HG03175 (cell line): ENCODE data around the gene C14orf93.

Source experiments
- ATAC-seq: cut with Tn5 transposase; IDR thresholded peaks from one replicate; pipeline ENCODE4 v1.9.1; 2021; ENCODE audit warnings: mild to moderate bottlenecking, moderate library complexity; ENCODE audit not compliant: unreplicated experiment

Gene C14orf93

DNA sequence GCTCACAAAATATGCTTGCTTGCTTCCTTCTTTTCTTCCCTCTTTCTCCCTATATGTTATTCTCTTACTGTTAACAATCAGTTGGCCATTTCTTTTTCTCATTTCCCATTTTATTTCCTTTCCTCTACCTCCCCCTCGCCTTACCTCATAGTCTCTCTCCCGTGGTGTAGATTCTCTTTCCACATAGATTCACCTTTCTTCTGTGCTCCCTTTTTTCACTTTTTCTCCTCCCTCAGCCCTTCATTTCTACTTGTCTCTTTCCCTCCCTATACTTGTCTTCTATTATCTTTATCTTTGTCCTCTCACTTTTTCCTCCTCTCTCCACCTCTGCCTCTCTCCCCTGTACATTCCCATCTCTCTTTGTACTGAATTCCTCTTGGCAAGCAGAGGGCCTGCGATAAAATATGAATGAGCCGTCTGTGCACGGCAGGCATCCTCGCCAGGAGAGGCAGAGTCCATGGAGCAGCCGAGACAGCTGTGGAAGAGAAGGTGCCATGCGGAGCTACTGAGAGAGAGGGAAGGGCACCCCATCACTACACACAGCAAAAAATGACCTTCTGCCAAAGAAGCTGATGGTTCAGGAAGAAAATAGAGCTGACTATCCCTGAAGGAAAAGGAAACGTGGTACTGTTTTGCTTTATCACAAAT is 12.1 kb downstream of the C14orf93 start:
- ATAC-seq: no peak

DNA sequence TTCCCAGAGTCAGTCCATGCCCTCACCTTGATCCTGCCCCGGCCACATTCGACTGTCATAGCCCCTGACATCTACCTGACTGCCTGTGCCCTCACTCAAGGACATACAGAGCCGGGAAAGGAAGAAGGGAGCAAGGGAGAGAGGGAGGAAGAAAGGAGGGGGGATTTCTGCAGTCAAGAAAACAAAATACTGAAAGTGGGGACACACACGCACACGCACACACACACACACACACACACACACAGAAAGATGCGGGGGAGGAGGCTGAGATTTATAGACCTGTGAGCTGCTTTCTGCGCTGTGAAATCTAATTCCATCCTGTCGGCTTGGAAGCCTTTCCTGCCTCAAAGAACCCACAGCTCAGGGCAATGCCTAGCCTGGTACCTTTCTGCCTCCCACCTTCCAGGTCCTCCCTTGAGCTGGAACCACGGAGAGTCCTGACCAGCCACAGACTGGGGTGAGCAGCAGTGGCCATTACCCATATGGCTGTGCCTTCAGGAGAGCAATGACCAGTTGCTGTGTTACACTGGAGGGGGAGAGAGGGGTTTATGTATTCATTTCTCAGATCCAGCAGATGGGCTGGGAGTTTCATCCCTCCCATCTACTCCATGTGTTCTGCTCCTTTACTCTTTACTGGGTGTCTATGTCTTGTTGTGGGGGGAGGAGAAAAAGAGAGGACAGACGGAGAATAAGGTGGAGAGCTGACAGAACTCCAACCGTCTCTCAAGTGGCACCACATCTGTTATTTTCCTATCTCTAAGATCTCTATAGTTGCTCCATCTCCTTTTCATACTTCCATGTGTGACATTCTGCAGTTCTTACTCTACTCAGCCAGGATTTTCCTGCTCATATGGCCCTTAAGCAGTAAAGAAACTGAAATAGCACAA is 12.9 kb downstream of the C14orf93 start:
- ATAC-seq: no peak

DNA sequence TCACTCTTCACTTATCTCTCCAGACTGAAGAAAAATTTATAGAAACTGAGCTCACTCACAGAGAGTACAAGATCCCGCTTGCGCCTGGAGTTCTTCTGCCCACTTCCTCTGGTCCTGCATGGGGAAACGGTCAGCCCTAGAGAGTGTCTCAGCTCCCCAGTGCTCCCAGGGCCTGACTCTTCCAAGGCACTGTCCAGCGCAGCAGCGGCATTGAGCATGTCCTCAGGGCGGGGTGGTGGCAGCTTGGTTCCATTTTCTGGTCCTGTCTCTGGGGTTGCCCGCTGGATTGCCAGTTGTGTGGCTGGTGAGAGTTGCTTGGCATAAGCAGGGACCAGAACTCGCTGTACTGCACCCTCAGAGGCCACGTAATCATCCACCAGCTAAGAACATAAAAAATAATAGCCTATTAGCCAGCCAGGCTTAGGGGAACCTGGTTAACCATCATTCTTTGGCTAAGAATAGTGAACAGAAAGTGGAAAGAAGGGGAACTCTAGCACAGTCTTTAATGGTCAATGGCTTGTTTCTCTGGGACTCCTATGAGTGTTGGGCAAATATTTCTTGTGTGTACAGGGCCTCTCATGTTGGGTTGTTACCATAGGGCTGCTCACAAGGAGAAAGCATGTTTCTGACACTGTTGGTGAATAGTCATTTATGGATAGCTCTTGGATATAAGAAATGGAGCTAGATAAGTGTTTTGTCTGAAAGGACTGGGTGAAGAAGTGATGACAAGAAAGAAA is 13.9 kb downstream of the C14orf93 start:
- ATAC-seq: no peak

- ATAC-seq: no peak
Measured at GRCh38 chr14:22994762-22995275, 15.1 kb downstream of the C14orf93 start.

DNA sequence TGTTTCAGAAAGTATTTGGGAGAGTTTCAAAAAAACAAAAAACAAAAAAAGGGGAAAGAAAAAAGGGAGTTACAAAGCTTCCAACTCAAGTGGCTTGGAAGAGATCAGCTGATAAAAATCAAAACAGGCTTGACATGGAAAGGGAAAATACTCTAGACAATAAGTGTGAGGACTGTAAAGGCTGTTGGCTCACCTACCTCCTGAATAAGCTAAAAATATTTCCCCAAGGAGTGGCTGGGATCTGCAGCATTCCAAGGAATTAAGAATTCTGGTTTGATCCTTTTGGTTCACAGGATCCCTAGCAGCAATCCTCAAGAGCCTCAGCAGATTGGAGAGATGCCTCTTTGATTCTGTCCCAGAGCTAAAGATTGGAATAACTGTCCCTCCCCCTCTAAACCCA is 16.4 kb downstream of the C14orf93 start:
- no peak for ATAC-seq

DNA sequence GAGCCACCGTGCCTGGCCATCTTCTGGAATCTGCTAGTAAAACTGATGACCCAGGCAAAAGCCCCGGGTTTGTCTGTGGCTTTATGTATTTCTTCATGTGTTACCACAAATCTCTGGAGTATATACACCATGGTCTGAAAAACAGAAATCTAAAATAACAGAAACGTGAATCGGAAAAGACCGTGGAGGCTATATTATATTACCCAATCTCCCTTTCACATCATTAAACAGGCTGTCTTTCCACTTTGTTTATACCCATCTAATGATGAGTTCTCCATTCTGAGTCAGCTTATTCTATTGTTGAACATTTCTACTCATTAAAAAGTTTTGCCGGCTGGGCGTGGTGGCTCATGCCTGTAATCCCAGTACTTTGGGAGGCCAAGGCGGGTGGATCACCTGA is 18.1 kb downstream of the C14orf93 start:
- no peak for ATAC-seq

DNA sequence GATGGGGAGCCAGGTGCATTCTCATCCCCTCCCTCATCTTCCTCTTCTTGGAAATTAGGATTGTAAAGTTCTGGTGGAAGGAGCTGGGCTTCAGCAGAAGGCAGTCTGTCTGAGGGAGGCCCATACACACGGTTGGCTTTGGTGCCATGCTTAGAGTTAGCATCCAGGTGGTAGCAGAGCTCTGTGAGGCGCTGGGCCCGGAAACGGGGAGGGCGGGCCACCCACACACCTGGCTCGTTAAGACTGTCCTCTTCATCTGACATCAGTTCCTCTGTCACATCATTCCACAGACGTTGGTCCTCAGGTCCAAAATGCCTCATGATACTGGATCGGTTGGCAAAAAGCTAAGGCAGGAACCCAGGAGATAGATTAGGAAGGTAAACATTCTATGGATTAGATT is 22.7 kb downstream of the C14orf93 start:
- no peak for ATAC-seq

- ATAC-seq: no peak
Measured at GRCh38 chr14:22986508-22987054, 23.4 kb downstream of the C14orf93 start.

DNA sequence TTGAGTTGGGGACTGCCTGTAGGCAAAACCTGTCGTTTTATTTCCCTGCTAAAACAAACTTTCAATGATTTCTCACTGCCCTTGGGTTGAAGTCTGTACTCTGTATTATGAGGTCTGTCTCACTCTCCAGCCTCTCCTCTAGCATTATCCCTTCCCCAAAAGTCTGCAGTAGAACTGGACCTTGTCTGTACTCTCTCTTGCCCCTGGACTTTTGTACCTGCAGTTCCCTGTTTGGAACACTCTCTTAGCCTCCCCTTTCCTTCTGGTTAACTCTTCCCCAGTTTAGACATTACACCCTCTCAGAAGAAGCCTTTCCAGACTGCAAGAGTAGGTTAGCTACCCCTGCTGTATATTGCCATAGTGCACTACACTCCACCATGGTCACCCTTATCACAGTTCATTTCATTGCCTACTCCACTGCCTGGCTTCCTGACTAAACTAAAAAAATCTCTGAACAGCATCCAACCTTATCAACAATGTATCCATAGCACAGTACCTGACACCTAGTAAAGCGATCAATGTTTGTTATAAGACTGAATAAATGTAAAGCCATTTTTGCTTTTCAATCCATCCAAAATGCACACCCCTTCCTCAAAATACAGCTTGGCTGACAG is 23.9 kb downstream of the C14orf93 start:
- no peak for ATAC-seq

DNA sequence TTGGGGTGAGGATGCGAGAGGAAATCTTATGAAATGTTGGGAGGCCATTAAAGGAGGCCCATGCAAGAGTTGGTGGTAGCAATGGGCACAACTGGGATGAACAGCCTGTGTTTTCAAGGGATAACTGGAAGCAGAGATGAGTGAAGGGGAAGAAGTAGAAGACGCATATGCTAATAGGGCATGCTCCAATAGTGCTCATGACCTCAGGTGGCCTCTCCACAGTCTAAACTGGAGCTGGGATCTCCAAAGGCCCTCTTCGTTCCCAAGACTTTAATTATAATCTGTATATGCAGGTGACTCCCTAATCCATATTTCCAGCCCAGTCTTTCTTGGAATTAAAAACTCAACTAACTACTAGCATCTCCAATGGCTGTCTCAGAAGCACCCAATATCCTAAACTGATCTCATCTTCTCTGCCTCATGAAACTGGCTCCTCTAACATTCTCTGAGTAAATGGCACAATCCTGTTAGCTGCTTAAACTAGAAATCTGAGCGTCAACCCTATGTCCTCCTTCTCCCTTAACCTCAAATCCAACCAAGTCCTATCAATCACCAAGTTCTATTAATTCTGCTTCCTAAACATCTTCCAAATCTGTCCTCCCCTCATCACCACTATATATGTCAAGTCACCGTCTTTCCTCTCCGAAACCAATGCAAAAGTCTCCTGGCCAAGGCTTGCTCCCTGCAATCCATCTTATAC is 24.8 kb downstream of the C14orf93 start:
- no peak for ATAC-seq

GRCh38 chr14:22982477-22983245 is 27.3 kb downstream of the C14orf93 start, which contains the start of gene AJUBA:
Gene AJUBA, minus strand, starts transcription at chr14:22982551. Its CDS starts 285 bp downstream, at chr14:22982266.
- ATAC-seq: no peak

DNA sequence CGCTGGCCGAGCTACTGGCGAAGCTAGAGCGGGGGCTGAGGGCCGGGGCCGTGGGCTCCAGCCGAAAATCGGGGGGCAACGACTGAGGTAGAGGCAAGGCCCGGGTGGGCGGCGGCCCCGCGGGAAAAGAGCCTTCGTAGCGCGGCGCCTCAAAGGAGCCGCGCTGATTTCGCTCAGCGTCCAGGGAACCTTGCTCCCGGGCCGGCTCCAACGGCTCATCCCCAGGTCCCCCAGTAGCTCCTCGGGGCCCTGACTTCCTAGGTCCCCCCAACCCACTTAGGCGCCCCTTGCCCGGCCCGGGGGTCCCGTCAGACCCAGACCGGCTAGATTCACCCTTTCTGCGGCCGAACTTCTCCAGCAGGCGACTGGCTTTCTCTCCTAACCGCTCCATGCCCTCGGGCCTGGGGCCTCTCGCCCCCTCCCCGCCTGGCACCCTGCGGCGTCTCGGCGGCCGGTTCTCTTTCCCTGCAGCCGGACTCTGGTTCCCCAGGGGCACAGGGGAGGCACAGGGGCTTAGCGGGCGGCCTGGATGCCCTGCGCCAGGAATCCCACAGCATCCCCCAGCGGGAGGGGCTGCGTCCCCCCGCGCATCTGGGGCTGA is 28.0 kb downstream of the C14orf93 start:
- no peak for ATAC-seq

DNA sequence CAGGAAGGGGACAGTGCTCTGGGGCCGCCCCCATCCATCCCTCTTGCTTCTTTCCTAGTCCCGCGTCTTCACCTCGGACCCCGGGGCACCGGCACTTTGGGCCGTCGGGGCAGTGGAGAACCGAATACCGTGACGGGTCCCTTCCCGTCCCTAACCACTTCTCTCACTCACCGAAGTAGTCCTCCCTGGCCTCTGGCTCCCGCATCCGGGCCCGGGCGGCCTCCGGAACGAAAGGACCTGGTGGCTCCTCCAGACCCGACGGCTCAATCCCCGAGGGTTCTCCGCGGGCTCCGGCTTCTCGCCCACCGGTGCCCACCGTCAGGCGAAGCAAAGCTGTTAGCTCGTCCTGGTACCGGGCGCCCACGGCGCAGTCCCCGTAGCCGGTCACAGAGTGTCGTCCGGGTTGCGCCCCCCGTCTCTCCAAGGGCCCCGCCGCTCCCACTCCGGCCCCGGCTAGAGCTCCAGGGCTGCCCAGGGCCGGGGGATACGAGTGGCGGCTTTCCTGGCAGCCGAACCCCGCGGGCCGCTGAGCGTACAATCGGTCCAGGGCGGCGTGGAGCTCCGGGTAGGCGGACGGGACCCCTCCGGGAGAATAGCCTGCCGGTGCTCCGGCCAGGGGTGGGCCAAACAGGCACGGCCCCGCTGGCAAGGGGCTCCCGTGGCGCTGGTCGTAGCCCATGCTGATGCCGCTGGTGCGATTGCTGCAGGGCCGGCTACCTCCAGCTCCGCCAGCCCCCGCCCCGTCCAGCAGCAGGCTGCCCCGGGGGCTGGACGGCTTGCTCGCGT is 28.7 kb downstream of the C14orf93 start:
- ATAC-seq: no peak

- ATAC-seq: no peak
Measured at GRCh38 chr14:22980672-22981089, 29.3 kb downstream of the C14orf93 start.

DNA sequence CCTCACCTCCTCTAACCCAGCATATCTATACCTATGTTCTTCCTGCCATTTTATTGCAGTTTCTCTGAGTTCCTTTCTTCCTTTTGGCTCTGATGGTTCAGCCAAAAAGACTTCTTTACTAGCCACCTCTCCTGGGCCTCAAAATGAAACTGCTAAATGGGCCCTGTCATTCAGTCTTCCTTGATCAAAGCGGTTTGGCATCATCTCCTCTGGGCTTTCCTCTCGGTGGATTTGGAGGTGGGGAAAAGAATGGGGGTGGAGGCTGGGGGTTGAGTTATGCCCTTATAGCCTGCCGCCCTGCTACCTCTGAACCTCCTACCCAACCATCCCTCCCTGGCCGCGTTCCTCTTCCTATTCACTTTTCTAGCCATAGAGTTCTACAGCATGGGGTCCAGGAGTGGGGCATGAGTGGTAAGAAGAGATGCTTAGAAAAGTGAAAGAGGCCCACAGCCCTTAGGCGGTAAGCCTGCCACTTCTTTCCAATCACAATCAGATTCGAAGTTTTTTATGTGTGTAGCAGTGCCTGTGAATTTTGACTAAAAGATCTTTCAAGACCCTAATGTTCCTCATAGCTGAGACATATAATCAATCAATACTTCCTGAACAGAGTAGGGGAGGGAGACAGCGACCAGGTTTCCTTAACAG is 30.1 kb downstream of the C14orf93 start:
- no peak for ATAC-seq

GRCh38 chr14:22978981-22979671 is 30.8 kb downstream of the C14orf93 start:
- no peak for ATAC-seq

GRCh38 chr14:22978487-22978837 is 31.5 kb downstream of the C14orf93 start:
- ATAC-seq: no peak
